ENCODE data around the gene ABCC5.
"Not testable (repeated sequence)": the region's sequence is repeated elsewhere in the genome, so short reads cannot be mapped to it uniquely, and the experiment has no call there.

- not testable (repeated sequence) for TF ChIP-seq POLR2A, POLR2AphosphoS5 (IDR thresholded peaks at IDR 0.05; ENCODE audit: low read depth, low read length)
Observed at GRCh38 chr3:183877227-183877626, 140.5 kb downstream of the ABCC5 start.
